ENCODE data around the gene ANKRD23. TPM values are rescaled to one million over a fixed set of nuclear protein-coding genes. Genes with fewer than 3 reads are reported as not detected.

ANKRD23 gene
- total and polyA plus RNA-seq, 2 of the 13 experiments (the other 11 are each of a cell fraction or from before 2014, with no cell fraction given): 1.5 to 1.6 TPM

DNA sequence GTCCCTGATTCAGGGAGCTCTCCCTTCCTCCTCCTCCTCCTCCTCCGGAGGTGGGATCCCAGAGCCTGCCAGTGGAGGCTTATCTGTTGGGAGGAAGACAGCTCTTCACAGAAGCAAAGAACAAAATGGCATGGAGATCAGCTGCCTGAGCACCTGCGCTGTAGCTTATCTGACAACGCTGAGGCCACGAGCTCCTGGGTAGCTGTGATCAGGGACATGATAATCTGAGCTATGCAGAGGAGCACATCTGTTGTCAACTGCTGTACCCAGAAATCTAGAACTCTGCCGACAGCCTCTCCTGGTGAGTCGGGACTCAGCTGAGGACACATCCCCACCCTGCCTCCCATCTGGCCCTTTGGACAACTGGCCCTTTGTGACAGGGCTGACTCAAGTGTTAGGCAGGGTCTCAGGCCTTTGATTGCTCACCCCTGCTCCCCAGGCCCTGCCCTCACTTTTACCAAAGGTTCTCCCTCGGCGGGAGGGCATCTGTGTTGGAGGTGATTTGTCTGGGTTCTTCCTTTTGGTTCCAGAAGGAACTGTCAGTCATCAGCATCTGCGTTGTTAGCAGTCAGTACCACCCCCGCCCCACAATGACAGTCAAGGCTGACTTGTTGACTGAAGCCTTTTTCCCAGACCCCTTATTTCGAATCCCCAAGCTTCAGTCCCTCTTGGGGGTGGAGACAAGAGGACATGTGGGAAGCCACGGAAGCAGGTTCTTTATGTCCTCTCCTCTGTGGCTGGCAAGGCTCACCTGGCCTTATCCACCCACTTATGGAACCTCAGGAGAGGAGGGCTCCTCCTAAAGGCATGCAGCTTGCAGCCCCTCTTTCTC lies 33.7 kb downstream of the ANKRD23 start (continued):
- TF ChIP-seq ZNF430 (CRISPR knock-in tag; IDR thresholded peaks at IDR 0.05) (0 out of 2 replicates have a peak, but pooled peaks have one; percentile 36), RBM22 (optimal IDR thresholded peaks at IDR 0.05; ENCODE audit: low read length) (peak; percentile 45), ATF7 (IDR thresholded peaks at IDR 0.05) (no peak), ATF7 (CRISPR knock-in tag; IDR thresholded peaks at IDR 0.05) (0 out of 2 replicates have a peak, but pooled peaks have one; percentile 12), ZNF563 (CRISPR knock-in tag; IDR thresholded peaks at IDR 0.05) (0 out of 2 replicates have a peak, but pooled peaks have one; percentile 46), FOXC1 (CRISPR knock-in tag; IDR thresholded peaks at IDR 0.05; ENCODE audit: borderline replicate concordance) (0 out of 2 replicates have a peak, but pooled peaks have one; percentile 53), SAFB2 (CRISPR knock-in tag; IDR thresholded peaks at IDR 0.05; ENCODE audit: borderline replicate concordance, low read depth) (0 out of 2 replicates have a peak, but pooled peaks have one; percentile 34), HES4 (CRISPR knock-in tag; IDR thresholded peaks at IDR 0.05; ENCODE audit: borderline replicate concordance) (0 out of 2 replicates have a peak, but pooled peaks have one; percentile 29), ZNF501 (CRISPR knock-in tag; IDR thresholded peaks at IDR 0.05) (peak; percentile 78), KDM5B (CRISPR knock-in tag; IDR thresholded peaks at IDR 0.05; ENCODE audit: borderline replicate concordance) (peak; percentile 18; the same call in 1 of the 2 replicates), MAFK (conservative IDR thresholded peaks at IDR 0.05 in 1 of 2, IDR thresholded peaks at IDR 0.05 in 1 of 2; ENCODE audit: low read length in 2 of 2) (no peak)
- TF ChIP-seq, protein P1, sequence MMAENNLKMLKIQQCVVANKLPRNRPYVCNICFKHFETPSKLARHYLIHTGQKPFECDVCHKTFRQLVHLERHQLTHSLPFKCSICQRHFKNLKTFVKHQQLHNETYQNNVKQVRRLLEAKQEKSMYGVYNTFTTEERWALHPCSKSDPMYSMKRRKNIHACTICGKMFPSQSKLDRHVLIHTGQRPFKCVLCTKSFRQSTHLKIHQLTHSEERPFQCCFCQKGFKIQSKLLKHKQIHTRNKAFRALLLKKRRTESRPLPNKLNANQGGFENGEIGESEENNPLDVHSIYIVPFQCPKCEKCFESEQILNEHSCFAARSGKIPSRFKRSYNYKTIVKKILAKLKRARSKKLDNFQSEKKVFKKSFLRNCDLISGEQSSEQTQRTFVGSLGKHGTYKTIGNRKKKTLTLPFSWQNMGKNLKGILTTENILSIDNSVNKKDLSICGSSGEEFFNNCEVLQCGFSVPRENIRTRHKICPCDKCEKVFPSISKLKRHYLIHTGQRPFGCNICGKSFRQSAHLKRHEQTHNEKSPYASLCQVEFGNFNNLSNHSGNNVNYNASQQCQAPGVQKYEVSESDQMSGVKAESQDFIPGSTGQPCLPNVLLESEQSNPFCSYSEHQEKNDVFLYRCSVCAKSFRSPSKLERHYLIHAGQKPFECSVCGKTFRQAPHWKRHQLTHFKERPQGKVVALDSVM (CRISPR knock-in tag; IDR thresholded peaks at IDR 0.05): 0 out of 2 replicates have a peak, but pooled peaks have one; percentile 3

Data from HepG2 (cell line).